Tibial nerve (tissue), 3 donors: ENCODE data around the gene PITRM1.
A peak's percentile ranks its signal among the peaks of the same experiment; 100 is the strongest.

ENCODE experiments used
- POLR2A ChIP-seq, 2 donors: fragments of 450-650 bp; IDR thresholded peaks; one replicate each; pipeline ENCODE4 v1.6.1; 2017; ENCODE audit warnings: antibody characterized with exemption in 2 of 2, mild to moderate bottlenecking in 2 of 2, moderate library complexity in 2 of 2
- TF ChIP-seq, protein P1 (sequence below), 5 experiments: fragments of 200-600 bp in 3 of 5; fragments of 450-650 bp in 2 of 5; sonication (generic) in 3 of 5; IDR thresholded peaks; one replicate each; pipeline ENCODE4 v1.5.1; 2016 to 2019; ENCODE audit warnings: antibody characterized with exemption in 5 of 5, mild to moderate bottlenecking in 3 of 5, moderate library complexity in 2 of 5

DNA sequence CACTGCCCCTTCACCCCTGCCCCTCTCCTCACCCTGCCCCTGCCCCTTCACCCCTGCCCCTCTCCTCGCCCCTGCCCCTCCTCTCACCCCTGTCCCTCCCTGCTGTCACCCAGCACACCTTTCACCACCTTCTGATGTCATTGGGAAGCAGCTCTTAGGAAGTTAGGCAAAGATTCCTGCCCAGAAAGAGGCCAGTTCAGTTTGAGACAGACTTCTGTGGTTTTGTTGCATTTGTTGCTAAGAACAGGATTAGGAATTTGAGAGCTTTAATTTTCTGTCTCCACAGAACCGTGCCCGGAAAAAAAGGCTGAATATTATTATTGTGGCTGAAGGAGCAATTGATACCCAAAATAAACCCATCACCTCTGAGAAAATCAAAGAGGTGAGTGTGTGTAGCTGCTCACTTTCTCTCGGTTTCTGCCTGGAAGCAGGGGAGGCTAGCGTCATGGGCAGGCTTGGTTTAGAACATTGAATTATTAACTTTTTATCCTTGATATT lies 65.6 kb downstream of the PITRM1 start:
- TF ChIP-seq, protein P1, sequence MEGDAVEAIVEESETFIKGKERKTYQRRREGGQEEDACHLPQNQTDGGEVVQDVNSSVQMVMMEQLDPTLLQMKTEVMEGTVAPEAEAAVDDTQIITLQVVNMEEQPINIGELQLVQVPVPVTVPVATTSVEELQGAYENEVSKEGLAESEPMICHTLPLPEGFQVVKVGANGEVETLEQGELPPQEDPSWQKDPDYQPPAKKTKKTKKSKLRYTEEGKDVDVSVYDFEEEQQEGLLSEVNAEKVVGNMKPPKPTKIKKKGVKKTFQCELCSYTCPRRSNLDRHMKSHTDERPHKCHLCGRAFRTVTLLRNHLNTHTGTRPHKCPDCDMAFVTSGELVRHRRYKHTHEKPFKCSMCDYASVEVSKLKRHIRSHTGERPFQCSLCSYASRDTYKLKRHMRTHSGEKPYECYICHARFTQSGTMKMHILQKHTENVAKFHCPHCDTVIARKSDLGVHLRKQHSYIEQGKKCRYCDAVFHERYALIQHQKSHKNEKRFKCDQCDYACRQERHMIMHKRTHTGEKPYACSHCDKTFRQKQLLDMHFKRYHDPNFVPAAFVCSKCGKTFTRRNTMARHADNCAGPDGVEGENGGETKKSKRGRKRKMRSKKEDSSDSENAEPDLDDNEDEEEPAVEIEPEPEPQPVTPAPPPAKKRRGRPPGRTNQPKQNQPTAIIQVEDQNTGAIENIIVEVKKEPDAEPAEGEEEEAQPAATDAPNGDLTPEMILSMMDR (IDR thresholded peaks at IDR 0.05) = no peak
- TF ChIP-seq POLR2A (IDR thresholded peaks at IDR 0.05) = peak in 1 of 2 donors; percentile 7
